Stomach (tissue), 4 donors: ENCODE data around the gene TCEANC2.

Experiments
- CTCF ChIP-seq, 7 experiments: fragments of 450-650 bp in 4 of 7; fragments of 200-600 bp in 3 of 7; sonication (generic) in 3 of 7; IDR thresholded peaks; one replicate each; pipeline ENCODE4 v1.5.1; 2016 to 2019; ENCODE audit warnings: antibody characterized with exemption in 7 of 7, control low read depth in 2 of 7, mild to moderate bottlenecking in 1 of 7
- POLR2A ChIP-seq, 4 donors: fragments of 450-650 bp; IDR thresholded peaks; one replicate each; pipeline ENCODE4 v1.6.1; 2016; ENCODE audit warnings: antibody characterized with exemption in 4 of 4, control low read depth in 2 of 4, mild to moderate bottlenecking in 1 of 4, moderate library complexity in 1 of 4

GRCh38 chr1:54109129-54110090, 56.0 kb downstream of the TCEANC2 start:
- TF ChIP-seq CTCF (IDR thresholded peaks at IDR 0.05) (no peak), POLR2A (IDR thresholded peaks at IDR 0.05) (no peak)
